ENCODE results near the gene LIMD2. TPM values are rescaled to one million over a fixed set of nuclear protein-coding genes. Genes with fewer than 3 reads are reported as not detected.

The LIMD2 gene
- total RNA-seq, 1 experiment from 2014 or later, result 93.5 TPM

- H2AFZ ChIP-seq (ENCODE audit: low read length), result no peak overlapping the region
- no peaks in the 10 kb centered on the region for H4K20me1 ChIP-seq (ENCODE audit: control insufficient read depth, insufficient read depth, insufficient read length)
- no peak overlapping the region for H4K5ac ChIP-seq (ENCODE audit: insufficient read length, low read depth, low read length)
- H2BK12ac ChIP-seq (ENCODE audit: insufficient read length, low read depth, low read length), result no peak overlapping the region
- DNase-seq, result peak; percentile 52
- H2BK15ac ChIP-seq (ENCODE audit: low read depth, low read length), result no peak overlapping the region
- H3K4ac ChIP-seq (ENCODE audit: low read depth, low read length), result no peak overlapping the region
- peaks cover 5 to 7% (median 5%) of the 10 kb centered on the region in 3 experiments; a peak in 4 of 7 replicates for H3K36me3 Mint-ChIP-seq (ENCODE audit: insufficient read depth in 1 of 3, low read depth in 3 of 3)
- no peaks in the 10 kb centered on the region for H3K27me3 ChIP-seq (ENCODE audit: insufficient read depth, low read length)
- H3K23me2 ChIP-seq (ENCODE audit: insufficient read length, low read depth, low read length, poor library complexity, severe bottlenecking), result no peaks in the 10 kb centered on the region
- H3T11ph ChIP-seq (ENCODE audit: low read length), result no peak overlapping the region
- H3K9me3 Mint-ChIP-seq, result no peaks in the 10 kb centered on the region
- H3K23ac ChIP-seq (ENCODE audit: insufficient read length, low read depth, low read length), result no peak overlapping the region
- H3K4me3 Mint-ChIP-seq, result peak overlapping the region in 1 of 2 experiments; percentile 4; a peak in 1 of 5 replicates
- H2BK120ac ChIP-seq (ENCODE audit: low read depth, low read length, poor library complexity, severe bottlenecking), result no peak overlapping the region
- no CpG with 5 or more reads among the region's 4 CpGs for WGBS (ENCODE audit: extremely low coverage, insufficient read length, low lambda C conversion rate)
- H2BK20ac ChIP-seq (ENCODE audit: low read depth, low read length, poor library complexity, severe bottlenecking), result no peak overlapping the region
- no peaks in the 10 kb centered on the region for H3K79me1 ChIP-seq (ENCODE audit: insufficient read depth, low read depth, low read length, poor library complexity, severe bottlenecking)
- no peak overlapping the region for H2AK5ac ChIP-seq (ENCODE audit: insufficient read length, low read length)
- H3K27ac ChIP-seq (ENCODE audit: insufficient read length, low read depth, low read length), result peak overlapping the region; percentile 21
- peak overlapping the region; percentile 58 to 88 (median 63); a peak in 5 of 7 replicates for H3K27ac Mint-ChIP-seq
- peaks cover 35 to 39% of the 10 kb centered on the region in 2 experiments for H3K4me1 Mint-ChIP-seq
- no peak overlapping the region for H3K18ac ChIP-seq (ENCODE audit: insufficient read length, low read depth, low read length)
- H3K27me3 Mint-ChIP-seq (ENCODE audit: low read depth), result no peaks in the 10 kb centered on the region
- H3K9ac ChIP-seq (ENCODE audit: extremely low read depth, insufficient read length, low read length), result no peak overlapping the region
- H4K8ac ChIP-seq (replicated peaks; ENCODE audit: insufficient read length, low read depth, low read length), result no peak overlapping the region
- H3K4me2 ChIP-seq (ENCODE audit: insufficient read depth, insufficient read length, low read length), result no peak overlapping the region
- H3K79me2 ChIP-seq (ENCODE audit: insufficient read depth, low read length), result no peaks in the 10 kb centered on the region
- peaks cover 16% of the 10 kb centered on the region for H3K4me1 ChIP-seq (ENCODE audit: insufficient read depth, low read length)
- no peak overlapping the region for H3K14ac ChIP-seq (ENCODE audit: insufficient read depth, low read length)
- H3K9me3 ChIP-seq (ENCODE audit: control insufficient read depth, low read depth, low read length), result no peaks in the 10 kb centered on the region
- H3K56ac ChIP-seq (ENCODE audit: insufficient read length, low read depth, low read length), result no peak overlapping the region
- H4K91ac ChIP-seq (ENCODE audit: insufficient read length, low read depth, low read length), result no peak overlapping the region
- TF ChIP-seq CTCF (conservative IDR thresholded peaks at IDR 0.05), result no peak
- H2BK5ac ChIP-seq (ENCODE audit: insufficient read length, low read length), result no peak overlapping the region
These were observed 24.7 kb downstream of the LIMD2 start for GRCh38 chr17:63675231-63675606.
